OCI-LY1 (cell line): ENCODE measurements around the gene TNFAIP8L2.

Experiments
- H2AFZ ChIP-seq: fragments of 200-600 bp; sonication (generic), shearing (Covaris generic); 2 replicates; pipeline ENCODE4 v1.6.0; 2014; ENCODE audit warnings: antibody characterized with exemption, mild to moderate bottlenecking, low read length
- H3F3A ChIP-seq: fragments of 200-600 bp; sonication (generic), shearing (Covaris generic); 2 replicates; pipeline ENCODE4 v1.6.0; 2014; ENCODE audit warnings: mild to moderate bottlenecking, antibody characterized with exemption, low read length, moderate library complexity; ENCODE audit not compliant: insufficient read depth
- H3K27ac ChIP-seq: fragments of 200-600 bp; sonication (generic); 2 replicates; pipeline ENCODE4 v1.5.1; 2014; ENCODE audit warnings: low read length, mixed run types, mild to moderate bottlenecking, low read depth; ENCODE audit not compliant: poor library complexity, severe bottlenecking
- H3K27me3 ChIP-seq: fragments of 200-600 bp; sonication (generic); 2 replicates; pipeline ENCODE4 v1.6.0; 2014; ENCODE audit warnings: antibody characterized with exemption, mild to moderate bottlenecking, low read length, moderate library complexity; ENCODE audit not compliant: insufficient read depth
- H3K36me3 ChIP-seq: fragments of 200-600 bp; sonication (generic); 2 replicates; pipeline ENCODE4 v1.6.1; 2014; ENCODE audit warnings: mild to moderate bottlenecking, antibody characterized with exemption, low read length, moderate library complexity, mixed read lengths; ENCODE audit not compliant: insufficient read depth
- H3K4me1 ChIP-seq: fragments of 200-600 bp; sonication (generic); 2 replicates; pipeline ENCODE4 v1.5.1; 2014; ENCODE audit warnings: mild to moderate bottlenecking, low read length, moderate library complexity; ENCODE audit not compliant: insufficient read depth, severe bottlenecking
- H3K4me2 ChIP-seq: fragments of 200-600 bp; sonication (generic), shearing (Covaris generic); 2 replicates; pipeline ENCODE4 v1.6.1; 2014; ENCODE audit warnings: low read length
- H3K4me3 ChIP-seq: fragments of 200-600 bp; sonication (generic); 2 replicates; pipeline ENCODE4 v1.5.1; 2014; ENCODE audit warnings: low read length, low read depth, mild to moderate bottlenecking, mixed read lengths; ENCODE audit not compliant: poor library complexity, severe bottlenecking
- H3K79me2 ChIP-seq: fragments of 200-600 bp; shearing (Covaris generic); 2 replicates; pipeline ENCODE4 v1.6.1; 2016; ENCODE audit warnings: mixed run types, low read length, mixed read lengths; ENCODE audit not compliant: insufficient read depth
- H3K9ac ChIP-seq: fragments of 200-600 bp; sonication (generic), shearing (Covaris generic); 2 replicates; pipeline ENCODE4 v1.6.1; 2014; ENCODE audit warnings: mild to moderate bottlenecking, low read length, mixed read lengths
- H3K9me2 ChIP-seq: fragments of 200-600 bp; sonication (generic), shearing (Covaris generic); 2 replicates; pipeline ENCODE4 v1.6.1; 2014; ENCODE audit warnings: low read depth, mild to moderate bottlenecking, low read length, mixed read lengths
- H3K9me3 ChIP-seq: fragments of 200-600 bp; shearing (Covaris generic); 2 replicates; pipeline ENCODE4 v1.6.1; 2014; ENCODE audit warnings: low read length, mixed read lengths
- H4K20me1 ChIP-seq: fragments of 200-600 bp; sonication (generic), shearing (Covaris generic); 2 replicates; pipeline ENCODE4 v1.6.0; 2016; ENCODE audit warnings: mild to moderate bottlenecking, low read length; ENCODE audit not compliant: insufficient read depth
- EZH2 ChIP-seq: fragments of 200-600 bp; sonication (generic), shearing (Covaris generic); IDR thresholded peaks from 2 replicates; pipeline ENCODE4 v1.8.0; 2017; ENCODE audit warnings: borderline replicate concordance, mixed run types, mild to moderate bottlenecking, antibody characterized with exemption, low read length, moderate library complexity, mixed read lengths
- TF ChIP-seq, protein P1 (sequence below): fragments of 200-600 bp; sonication (generic), shearing (Covaris generic); IDR thresholded peaks from 2 replicates; pipeline ENCODE4 v1.5.1; 2017; ENCODE audit warnings: mild to moderate bottlenecking, antibody characterized with exemption, low read length, moderate library complexity, mixed read lengths

The TNFAIP8L2 gene

DNA sequence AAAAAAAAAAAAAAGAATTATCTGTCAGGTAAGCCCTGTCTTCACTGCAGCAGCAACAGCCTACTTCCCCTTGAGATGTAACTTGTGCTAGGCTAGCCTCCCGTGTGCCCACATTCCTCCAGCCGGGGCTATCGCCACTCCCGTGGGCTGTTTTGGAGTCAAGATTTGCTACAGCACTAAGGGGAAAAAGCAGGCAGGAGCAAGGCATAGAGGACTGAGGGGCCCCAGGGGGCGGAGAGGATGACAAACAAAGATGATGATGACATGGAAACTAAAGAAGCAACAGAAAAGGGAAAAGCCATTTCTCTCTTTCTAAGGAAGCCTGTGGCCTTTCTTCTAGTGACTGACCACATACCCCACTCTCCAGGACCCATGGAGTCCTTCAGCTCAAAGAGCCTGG lies 1.9 kb downstream of the TNFAIP8L2 start:
- H3K4me3 ChIP-seq: no peak overlapping the region
- H3K4me1 ChIP-seq: peaks cover 18% of the 10 kb centered on the region
- H3K4me2 ChIP-seq: no peak overlapping the region

DNA sequence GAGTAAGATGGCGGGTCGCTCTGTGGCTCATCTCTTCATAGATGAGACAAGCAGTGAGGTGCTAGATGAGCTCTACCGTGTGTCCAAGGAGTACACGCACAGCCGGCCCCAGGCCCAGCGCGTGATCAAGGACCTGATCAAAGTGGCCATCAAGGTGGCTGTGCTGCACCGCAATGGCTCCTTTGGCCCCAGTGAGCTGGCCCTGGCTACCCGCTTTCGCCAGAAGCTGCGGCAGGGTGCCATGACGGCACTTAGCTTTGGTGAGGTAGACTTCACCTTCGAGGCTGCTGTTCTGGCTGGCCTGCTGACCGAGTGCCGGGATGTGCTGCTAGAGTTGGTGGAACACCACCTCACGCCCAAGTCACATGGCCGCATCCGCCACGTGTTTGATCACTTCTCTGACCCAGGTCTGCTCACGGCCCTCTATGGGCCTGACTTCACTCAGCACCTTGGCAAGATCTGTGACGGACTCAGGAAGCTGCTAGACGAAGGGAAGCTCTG lies 2.4 kb downstream of the TNFAIP8L2 start:
- Histone ChIP-seq H3K9me2 (no peaks in the 10 kb centered on the region), H4K20me1 (no peaks in the 10 kb centered on the region), H3K9ac (no peak overlapping the region), H3K4me2 (no peak overlapping the region), H3K27ac (no peak overlapping the region), H3K9me3 (no peaks in the 10 kb centered on the region), H3K4me3 (no peak overlapping the region), H2AFZ (no peak overlapping the region), H3K4me1 (peaks cover 18% of the 10 kb centered on the region), H3F3A (no peaks in the 10 kb centered on the region), H3K79me2 (no peaks in the 10 kb centered on the region), H3K27me3 (no peaks in the 10 kb centered on the region), H3K36me3 (peaks cover 19% of the 10 kb centered on the region; the same call in 1 of the 2 replicates)
- TF ChIP-seq EZH2: no peak
- TF ChIP-seq, protein P1, sequence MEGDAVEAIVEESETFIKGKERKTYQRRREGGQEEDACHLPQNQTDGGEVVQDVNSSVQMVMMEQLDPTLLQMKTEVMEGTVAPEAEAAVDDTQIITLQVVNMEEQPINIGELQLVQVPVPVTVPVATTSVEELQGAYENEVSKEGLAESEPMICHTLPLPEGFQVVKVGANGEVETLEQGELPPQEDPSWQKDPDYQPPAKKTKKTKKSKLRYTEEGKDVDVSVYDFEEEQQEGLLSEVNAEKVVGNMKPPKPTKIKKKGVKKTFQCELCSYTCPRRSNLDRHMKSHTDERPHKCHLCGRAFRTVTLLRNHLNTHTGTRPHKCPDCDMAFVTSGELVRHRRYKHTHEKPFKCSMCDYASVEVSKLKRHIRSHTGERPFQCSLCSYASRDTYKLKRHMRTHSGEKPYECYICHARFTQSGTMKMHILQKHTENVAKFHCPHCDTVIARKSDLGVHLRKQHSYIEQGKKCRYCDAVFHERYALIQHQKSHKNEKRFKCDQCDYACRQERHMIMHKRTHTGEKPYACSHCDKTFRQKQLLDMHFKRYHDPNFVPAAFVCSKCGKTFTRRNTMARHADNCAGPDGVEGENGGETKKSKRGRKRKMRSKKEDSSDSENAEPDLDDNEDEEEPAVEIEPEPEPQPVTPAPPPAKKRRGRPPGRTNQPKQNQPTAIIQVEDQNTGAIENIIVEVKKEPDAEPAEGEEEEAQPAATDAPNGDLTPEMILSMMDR: no peak

More for the DNA sequence above, 1.9 kb downstream of the TNFAIP8L2 start:
- no peaks in the 10 kb centered on the region for H4K20me1 ChIP-seq
- no peak overlapping the region for H3K27ac ChIP-seq
- H3K9me2 ChIP-seq: no peaks in the 10 kb centered on the region
- no peaks in the 10 kb centered on the region for H3K79me2 ChIP-seq
- H3K9ac ChIP-seq: no peak overlapping the region
- no peaks in the 10 kb centered on the region for H3K9me3 ChIP-seq
- H3K27me3 ChIP-seq: no peaks in the 10 kb centered on the region
- H3K36me3 ChIP-seq: peaks cover 19% of the 10 kb centered on the region; the same call in 1 of the 2 replicates
- H3F3A ChIP-seq: no peaks in the 10 kb centered on the region
- no peak overlapping the region for H2AFZ ChIP-seq
- TF ChIP-seq, protein P1: no peak
- TF ChIP-seq EZH2: no peak

DNA sequence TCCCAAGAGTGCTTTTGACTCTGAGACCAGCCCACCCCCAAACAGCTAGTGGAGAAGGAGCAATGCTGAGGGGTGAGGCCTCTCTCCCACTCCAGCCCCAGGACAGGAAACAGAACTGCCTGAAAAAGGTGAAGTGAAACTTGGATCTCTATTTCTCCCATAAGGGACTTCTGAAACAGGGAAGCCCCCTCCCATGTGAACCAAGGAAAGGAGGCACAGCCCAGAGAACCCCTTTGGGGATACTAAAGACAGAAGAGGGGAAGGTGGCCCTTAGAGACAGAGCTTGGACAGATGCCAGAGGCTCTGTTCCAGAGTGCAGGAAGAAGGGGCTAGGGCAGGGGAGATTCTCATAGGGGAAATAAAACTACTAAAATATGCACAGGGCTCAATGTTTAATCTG lies 2.9 kb downstream of the TNFAIP8L2 start:
- Histone ChIP-seq H4K20me1 (no peaks in the 10 kb centered on the region), H3K9me2 (no peaks in the 10 kb centered on the region), H3K27ac (no peak overlapping the region), H3K79me2 (no peaks in the 10 kb centered on the region), H2AFZ (no peak overlapping the region), H3K4me1 (peaks cover 24% of the 10 kb centered on the region), H3K36me3 (peaks cover 19% of the 10 kb centered on the region; the same call in 1 of the 2 replicates), H3K4me3 (no peak overlapping the region), H3K9me3 (no peaks in the 10 kb centered on the region), H3F3A (no peaks in the 10 kb centered on the region), H3K27me3 (no peaks in the 10 kb centered on the region), H3K4me2 (no peak overlapping the region), H3K9ac (no peak overlapping the region)
- TF ChIP-seq, protein P1: no peak
- TF ChIP-seq EZH2: no peak
